Endothelial cell of umbilical vein (primary cell): ENCODE results near the gene VSX2. TPM values are rescaled to one million over a fixed set of nuclear protein-coding genes. Genes with fewer than 3 reads are reported as not detected.

Source experiments
- BruUV-seq: library from RNA; stranded (reverse); fragments of 400-500 nt; replicated peaks from 2 replicates; lab custom pipeline; 2021; lab: Mats Ljungman, UMichigan
- CTCF ChIA-PET: fragments of 300-600, 350-600 bp; sonication (Branson Sonifier 250); formaldehyde crosslinking; loops from one replicate; lab custom pipeline; 2021; ENCODE audit warnings: antibody characterized with exemption, inconsistent platforms; lab: Charles Lee
- POLR2A ChIA-PET: fragments of 300-600, 350-600 bp; sonication (Branson Sonifier 250); formaldehyde crosslinking; loops from one replicate; lab custom pipeline; 2021; ENCODE audit warnings: antibody characterized with exemption, inconsistent platforms; lab: Charles Lee
- DNase-seq: peaks from one replicate; pipeline ENCODE4 v3.0.0-alpha.2; 2011; ENCODE audit warnings: low read depth, low spot score
- FAIRE-seq: peaks from 2 replicates; lab custom pipeline; 2011; peaks lifted over from hg19 to GRCh38; lab: Jason Lieb, UNC
- H2AFZ ChIP-seq: 2 replicates; pipeline ENCODE4 v1.6.0; 2012; ENCODE audit warnings: low read depth, low read length, control low read depth, inconsistent platforms
- H3K27ac ChIP-seq: 2 replicates; pipeline ENCODE4 v1.5.1; 2011; ENCODE audit warnings: low read depth, mild to moderate bottlenecking, control low read depth, low read length, moderate library complexity; ENCODE audit not compliant: insufficient read depth
- H3K27me3 ChIP-seq, 2 experiments: 2 replicates each; pipeline versions ENCODE4 v1.6.0 to v1.6.1; 2011; ENCODE audit warnings: low read length in 2 of 2, mixed read lengths in 1 of 2; ENCODE audit not compliant: control insufficient read depth in 2 of 2, insufficient read depth in 2 of 2
- H3K36me3 ChIP-seq, 2 experiments: 2 replicates in 1 of 2; 3 replicates in 1 of 2; pipeline ENCODE4 v1.5.1; 2011; ENCODE audit warnings: low read length in 2 of 2, mild to moderate bottlenecking in 1 of 2, moderate library complexity in 1 of 2; ENCODE audit not compliant: control insufficient read depth in 2 of 2, insufficient read depth in 2 of 2; ENCODE audit errors: extremely low read depth in 1 of 2
- H3K4me1 ChIP-seq: 3 replicates; pipeline ENCODE4 v1.5.1; 2011; ENCODE audit warnings: mild to moderate bottlenecking, low read length; ENCODE audit not compliant: control insufficient read depth, insufficient read depth; ENCODE audit errors: extremely low read depth
- H3K4me2 ChIP-seq: 2 replicates; pipeline ENCODE4 v1.6.1; 2011; ENCODE audit warnings: low read length, control low read depth, mixed read lengths; ENCODE audit not compliant: insufficient read depth
- H3K4me3 ChIP-seq, 3 experiments: fragments of 200-600 bp in 1 of 3; sonication (generic), shearing (Covaris generic) in 1 of 3; replicated peaks in 1 of 3; 2 replicates each; pipeline ENCODE4 v1.5.1; 2011 to 2016; ENCODE audit warnings: control low read depth in 3 of 3, low read length in 3 of 3, mild to moderate bottlenecking in 2 of 3, inconsistent platforms in 1 of 3, low read depth in 1 of 3, moderate library complexity in 1 of 3; ENCODE audit not compliant: insufficient read depth in 1 of 3
- H3K79me2 ChIP-seq: 2 replicates; pipeline ENCODE4 v1.6.0; 2012; ENCODE audit warnings: low read length, inconsistent platforms; ENCODE audit not compliant: control insufficient read depth, insufficient read depth
- H3K9ac ChIP-seq: replicated peaks from 2 replicates; pipeline ENCODE3; 2011; ENCODE audit warnings: low read length, control low read depth; ENCODE audit not compliant: insufficient read depth; ENCODE audit errors: extremely low read depth
- H3K9me1 ChIP-seq: replicated peaks from 3 replicates; pipeline ENCODE4 v1.6.0; 2011; ENCODE audit warnings: mild to moderate bottlenecking, low read length; ENCODE audit not compliant: control insufficient read depth, insufficient read depth; ENCODE audit errors: extremely low read depth
- H3K9me3 ChIP-seq: replicated peaks from 2 replicates; pipeline ENCODE4 v1.5.1; 2012; ENCODE audit warnings: low read length, inconsistent platforms; ENCODE audit not compliant: control insufficient read depth, insufficient read depth
- H4K20me1 ChIP-seq: replicated peaks from 2 replicates; pipeline ENCODE3; 2011; ENCODE audit warnings: mild to moderate bottlenecking, low read length; ENCODE audit not compliant: control insufficient read depth, insufficient read depth; ENCODE audit errors: extremely low read depth
- CTCF ChIP-seq, 2 donors: IDR thresholded peaks; 1 replicate in 1 of 2; 2 replicates in 1 of 2; pipeline ENCODE4 v1.5.1; 2011; ENCODE audit warnings: low read length in 2 of 2, mild to moderate bottlenecking in 2 of 2, moderate library complexity in 2 of 2, control low read depth in 1 of 2, inconsistent platforms in 1 of 2, low read depth in 1 of 2; ENCODE audit not compliant: insufficient read depth in 1 of 2; ENCODE audit errors: extremely low read depth in 1 of 2
- EZH2 ChIP-seq: IDR thresholded peaks from 2 replicates; pipeline ENCODE4 v1.6.1; 2012; ENCODE audit warnings: borderline replicate concordance, low read depth, mild to moderate bottlenecking, moderate library complexity, low read length, inconsistent platforms; ENCODE audit not compliant: severe bottlenecking
- FOS ChIP-seq: IDR thresholded peaks from 2 replicates; pipeline ENCODE4 v1.6.1; 2011; ENCODE audit warnings: mild to moderate bottlenecking, low read length, moderate library complexity, borderline replicate concordance; ENCODE audit not compliant: insufficient read depth
- GATA2 ChIP-seq: IDR thresholded peaks from 2 replicates; pipeline ENCODE4 v1.7.0; 2011; ENCODE audit warnings: low read depth, mild to moderate bottlenecking, moderate library complexity, mixed read lengths, low read length; ENCODE audit not compliant: insufficient read length, insufficient read depth
- JUN ChIP-seq: IDR thresholded peaks from 2 replicates; pipeline ENCODE4 v1.6.1; 2011; ENCODE audit warnings: borderline replicate concordance, low read depth; ENCODE audit not compliant: insufficient read length, insufficient read depth
- MAX ChIP-seq: IDR thresholded peaks from 2 replicates; pipeline ENCODE4 v1.6.1; 2011; ENCODE audit not compliant: insufficient read depth, insufficient read length
- MYC ChIP-seq: IDR thresholded peaks from one replicate; pipeline ENCODE4 v1.6.1; 2011; ENCODE audit warnings: mild to moderate bottlenecking, low read depth, low read length
- POLR2A ChIP-seq: IDR thresholded peaks from 2 replicates; pipeline ENCODE4 v1.6.1; 2012; ENCODE audit warnings: low read depth, mild to moderate bottlenecking, control low read depth, low read length
- POLR2AphosphoS5 ChIP-seq: IDR thresholded peaks from 2 replicates; pipeline ENCODE4 v1.6.1; 2012; ENCODE audit warnings: low read depth, mild to moderate bottlenecking, control low read depth, low read length, moderate library complexity; ENCODE audit not compliant: insufficient read depth
- dilution Hi-C: fragments of 300-500 bp; cut with MboI; formaldehyde crosslinking; loops from one replicate; pipeline ENCODE4 v1.15.0; 2019; ENCODE audit warnings: low sequenced_read_pairs; ENCODE audit not compliant: extremely low pct_ligation_motif_present
- intact Hi-C: fragments of 100-400 bp; cut with micrococcal nuclease; formaldehyde crosslinking; loops from one replicate; pipeline ENCODE4 v1.10.0; 2022
- polyA plus RNA-seq, 4 experiments: library from polyadenylated mRNA; depleted of rRNA in 3 of 4; stranded (reverse) in 3 of 4; unstranded in 1 of 4; fragments of >200 nt; gene quantifications; 2 replicates each; pipeline versions ENCODE4 v1.2.1 to v1.2.3, GENCODE V29; 2011 to 2012; ENCODE audit warnings: missing spikeins in 1 of 4
- total RNA-seq: library from RNA; stranded (reverse); gene quantifications from 2 replicates; pipeline ENCODE4 v1.2.3, GENCODE V29; 2021

VSX2 gene
- total and polyA plus RNA-seq, 2 donors (not counting 3 experiments of a cell fraction or from before 2014, with no cell fraction given) = not detected

GRCh38 chr14:74242780-74243042 is 3.5 kb downstream of the VSX2 start:
- intact Hi-C loops (no loop called here), dilution Hi-C loops (no loop called here)
- Histone ChIP-seq H3K4me2 (no peak overlapping the region), H3K36me3 (no peaks in the 10 kb centered on the region), H3K9ac (no peak overlapping the region), H2AFZ (no peak overlapping the region), H3K4me1 (peaks cover 3% of the 10 kb centered on the region), H3K9me1 (no peaks in the 10 kb centered on the region), H3K9me3 (no peaks in the 10 kb centered on the region), H3K79me2 (no peaks in the 10 kb centered on the region), H3K4me3 (no peak overlapping the region), H3K27ac (no peak overlapping the region), H4K20me1 (no peaks in the 10 kb centered on the region), H3K27me3 (peaks cover 72 to 84% of the 10 kb centered on the region in 2 experiments)
- DNase-seq (no peak), FAIRE-seq (no peak)
- POLR2A ChIA-PET = no interaction called here
- TF ChIP-seq JUN = no peak
- TF ChIP-seq MYC = no peak
- no peak for TF ChIP-seq FOS
- no peak for TF ChIP-seq POLR2A
- TF ChIP-seq GATA2 = no peak
- no peak for TF ChIP-seq POLR2AphosphoS5
- no peak for TF ChIP-seq CTCF (IDR thresholded peaks at IDR 0.05; ENCODE audit: extremely low read depth in 1 of 2, insufficient read depth in 1 of 2, low read depth in 1 of 2, low read length in 2 of 2)
- no peak for TF ChIP-seq EZH2
- no peak for TF ChIP-seq MAX
- no TSS peak for BruUV-seq
- CTCF ChIA-PET = interaction anchor here (2.0 kb wide), 1 partner anchor 9 kb away, joined by 7 read pairs; no protein-coding TSS in a partner anchor
